Activated CD8-positive, alpha-beta memory T cell treated with anti-CD3 and anti-CD28 coated beads for 36 hours (primary cell): ENCODE results near the gene FHIT. TPM values are rescaled to one million over a fixed set of nuclear protein-coding genes. Genes with fewer than 3 reads are reported as not detected.

Experiments used
- CTCF ChIA-PET: fragments of 350-600 bp; sonication (Branson Sonifier 250); formaldehyde crosslinking; loops from one replicate; lab custom pipeline; 2021; ENCODE audit warnings: antibody characterized with exemption; lab: Charles Lee
- POLR2A ChIA-PET: fragments of 350-600 bp; sonication (Branson Sonifier 250); formaldehyde crosslinking; loops from one replicate; lab custom pipeline; 2021; ENCODE audit warnings: antibody characterized with exemption; lab: Charles Lee
- total RNA-seq, 2 experiments: library from RNA; stranded (reverse); gene quantifications; one replicate each; pipeline ENCODE4 v1.2.3, GENCODE V29; 2021

FHIT gene
- total RNA-seq, 2 experiments from 2014 or later: 5.0 to 5.7 TPM

- POLR2A ChIA-PET: no interaction called here
- CTCF ChIA-PET: no interaction called here
Measured at GRCh38 chr3:59862686-59863085, 1388.6 kb downstream of the FHIT start.

DNA sequence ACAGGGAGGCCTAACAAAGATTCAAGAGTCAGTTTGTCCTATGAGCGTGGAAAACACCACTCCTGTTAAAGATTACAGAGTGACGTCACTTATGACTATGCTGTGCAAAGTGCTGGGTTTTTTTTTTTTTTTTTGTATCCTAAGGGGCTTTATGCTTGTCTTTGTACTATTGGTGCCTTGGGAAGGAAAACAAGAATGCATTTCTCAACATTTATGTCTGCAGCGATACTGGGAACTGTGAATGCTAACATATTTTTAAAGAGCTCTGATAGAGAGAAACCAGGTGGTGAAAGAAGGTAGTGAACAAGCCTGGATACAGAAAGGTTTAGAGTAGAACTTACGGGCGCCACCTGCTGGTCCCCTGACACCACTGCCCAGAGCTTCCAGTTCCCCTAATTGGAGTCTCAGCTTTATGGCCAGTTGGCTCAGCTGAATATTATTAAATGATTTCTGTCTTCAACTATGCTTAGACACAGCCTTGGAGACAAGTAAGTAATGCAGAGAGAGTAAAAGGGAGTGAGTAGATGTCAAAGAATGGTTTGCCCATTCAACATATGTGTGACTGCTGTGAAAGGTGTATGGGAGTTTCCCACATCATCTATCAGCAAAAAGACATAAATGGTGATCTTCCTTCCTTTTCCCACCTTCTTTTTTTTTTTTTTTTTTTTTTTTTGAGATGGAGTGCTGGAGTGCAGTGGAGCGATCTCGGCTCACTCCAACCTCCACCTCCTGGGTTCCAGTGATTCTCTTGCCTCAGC lies 1393.5 kb downstream of the FHIT start:
- POLR2A ChIA-PET: interaction anchor here (0.7 kb wide), 1 partner anchor 81 kb away, joined by 22 read pairs; no protein-coding TSS in a partner anchor

GRCh38 chr3:59856934-59857460 lies 1394.3 kb downstream of the FHIT start:
- POLR2A ChIA-PET: no interaction called here
- CTCF ChIA-PET: interaction anchor here (1.0 to 2.3 kb wide), 9 partner anchors 11 to 645 kb away, joined by 3 to 15 read pairs (median 3); no protein-coding TSS in a partner anchor

More for the DNA sequence above, 1393.5 kb downstream of the FHIT start:
- CTCF ChIA-PET: interaction anchor here (0.6 to 2.3 kb wide), 13 partner anchors 10 to 1006 kb away, joined by 3 to 15 read pairs (median 3); no protein-coding TSS in a partner anchor

DNA sequence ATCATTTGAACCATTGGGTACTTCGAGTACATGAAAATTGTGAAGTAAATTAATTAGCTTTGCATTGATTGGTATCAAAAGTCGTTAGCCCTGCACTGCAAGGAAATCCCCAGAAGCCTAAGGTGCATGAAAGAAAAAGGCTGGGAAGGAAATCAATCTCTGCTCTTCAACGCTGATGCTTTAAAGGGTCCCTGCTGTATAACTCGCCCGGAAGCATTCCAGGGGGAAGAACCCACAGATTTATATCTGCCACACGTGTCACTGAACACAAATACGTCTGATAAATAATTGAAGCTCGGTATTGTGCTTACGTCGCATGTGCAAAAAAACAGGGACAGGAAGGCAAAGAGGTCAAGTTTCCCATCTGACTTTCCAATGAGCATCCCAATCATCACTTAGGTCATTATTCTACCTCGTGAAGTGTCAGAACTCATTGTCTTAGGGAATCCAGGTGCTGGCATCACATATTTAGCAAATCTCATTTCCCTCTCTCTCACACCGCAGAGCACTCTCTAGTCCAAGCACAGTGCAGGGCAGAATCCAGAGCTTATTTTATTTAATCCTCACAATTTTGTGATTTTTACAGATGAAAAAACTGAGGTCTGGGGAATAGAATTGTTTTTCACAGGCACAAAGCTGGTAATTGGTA lies 1397.1 kb downstream of the FHIT start:
- ChIA-PET POLR2A (no interaction called here), CTCF (no interaction called here)

GRCh38 chr3:59850417-59850816 lies 1400.8 kb downstream of the FHIT start:
- CTCF ChIA-PET: no interaction called here
- POLR2A ChIA-PET: no interaction called here

DNA sequence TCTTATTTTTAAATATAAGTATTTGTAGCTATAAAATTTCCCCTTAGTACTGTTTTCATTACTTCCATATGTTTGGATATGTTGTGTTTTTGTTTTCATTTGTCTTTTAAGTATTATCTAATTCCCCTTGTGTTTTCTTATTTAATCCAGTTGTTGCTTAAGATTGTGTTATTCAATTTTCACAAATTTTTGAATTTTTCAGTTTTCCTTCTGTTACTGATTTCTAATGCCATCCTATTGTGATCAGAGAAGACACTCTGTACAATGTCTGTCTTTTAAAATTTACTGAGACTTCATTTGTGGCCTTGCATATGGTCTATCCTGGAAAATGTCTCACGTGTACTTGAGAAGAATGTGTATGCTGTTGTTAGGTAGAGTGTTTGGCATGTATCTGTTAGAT lies 1405.9 kb downstream of the FHIT start:
- CTCF ChIA-PET: interaction anchor here (0.5 kb wide), 1 partner anchor 736 kb away, joined by 3 read pairs; no protein-coding TSS in a partner anchor
- POLR2A ChIA-PET: no interaction called here

DNA sequence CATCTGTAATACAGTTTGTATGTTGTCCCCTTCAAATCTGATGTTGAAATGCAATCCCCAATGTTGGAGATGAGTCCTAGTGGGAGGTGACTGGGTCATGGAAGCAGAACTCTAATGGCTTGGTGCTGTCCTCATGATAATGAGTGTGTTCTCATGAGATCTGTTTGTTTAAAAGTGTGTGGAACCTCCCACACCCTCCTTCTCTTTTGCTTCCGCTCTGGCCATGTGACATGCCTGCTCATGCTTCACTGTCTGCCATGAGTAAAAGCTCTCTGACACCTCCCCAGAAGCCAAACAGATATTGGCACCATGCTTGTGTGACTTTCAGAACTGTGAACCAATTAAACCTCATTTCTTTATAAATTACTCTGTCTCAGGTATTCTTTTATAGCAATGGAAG lies 1407.4 kb downstream of the FHIT start:
- POLR2A ChIA-PET: no interaction called here
- CTCF ChIA-PET: no interaction called here

DNA sequence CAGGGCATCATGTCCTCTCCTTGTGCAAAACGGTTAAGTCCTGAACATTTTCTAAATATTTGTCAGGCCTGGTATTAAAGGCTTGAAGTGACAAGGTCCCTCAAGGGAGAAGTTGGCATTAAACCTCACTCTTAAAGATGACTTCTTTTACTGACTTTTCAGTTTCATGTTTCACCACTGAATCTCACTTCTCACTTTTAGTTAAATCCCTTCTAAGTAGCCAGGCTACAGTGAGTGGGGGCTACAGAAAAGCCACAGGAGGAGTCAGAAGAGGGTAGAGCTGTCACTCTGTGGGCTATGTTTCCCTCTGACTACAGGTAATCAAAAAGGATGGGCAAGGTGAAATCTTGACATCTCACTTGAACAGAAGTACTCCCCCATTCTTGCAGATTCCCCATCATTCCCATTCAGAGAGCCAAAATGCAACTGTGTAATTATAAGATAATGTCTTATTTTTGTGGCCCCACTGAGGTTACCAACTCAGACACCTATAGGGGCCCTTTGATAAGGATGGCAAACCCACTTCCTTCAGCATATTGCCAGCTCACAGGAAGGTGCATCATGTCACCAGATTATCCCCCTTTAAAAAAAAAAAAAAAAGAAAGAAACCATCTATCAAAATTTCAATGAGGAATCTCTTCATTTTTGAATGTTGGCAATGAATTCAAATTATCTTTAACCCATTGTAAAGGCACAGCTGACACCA lies 1411.3 kb downstream of the FHIT start:
- POLR2A ChIA-PET: no interaction called here
- CTCF ChIA-PET: no interaction called here

DNA sequence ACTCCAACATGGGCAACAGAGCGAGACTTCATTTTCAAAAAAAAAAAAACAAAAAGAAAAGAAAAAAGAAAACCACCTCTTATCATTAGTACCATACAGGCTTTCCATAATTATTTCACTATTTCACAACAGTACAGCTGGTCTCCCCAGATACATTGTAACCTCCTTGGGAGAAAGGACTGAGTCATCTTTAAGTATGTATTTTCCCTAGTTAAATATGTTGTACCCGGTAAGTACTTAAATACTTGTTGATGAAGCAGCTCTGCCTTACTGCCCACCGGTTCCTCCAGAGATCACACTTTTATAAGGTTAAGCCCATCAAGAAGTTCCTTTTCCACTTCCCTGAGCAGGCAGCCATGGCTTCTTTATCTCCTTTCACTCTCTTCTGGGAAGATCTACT lies 1412.0 kb downstream of the FHIT start:
- POLR2A ChIA-PET: no interaction called here
- CTCF ChIA-PET: no interaction called here

- ChIA-PET CTCF (no interaction called here), POLR2A (no interaction called here)
Measured at GRCh38 chr3:59836531-59836930, 1414.7 kb downstream of the FHIT start.

DNA sequence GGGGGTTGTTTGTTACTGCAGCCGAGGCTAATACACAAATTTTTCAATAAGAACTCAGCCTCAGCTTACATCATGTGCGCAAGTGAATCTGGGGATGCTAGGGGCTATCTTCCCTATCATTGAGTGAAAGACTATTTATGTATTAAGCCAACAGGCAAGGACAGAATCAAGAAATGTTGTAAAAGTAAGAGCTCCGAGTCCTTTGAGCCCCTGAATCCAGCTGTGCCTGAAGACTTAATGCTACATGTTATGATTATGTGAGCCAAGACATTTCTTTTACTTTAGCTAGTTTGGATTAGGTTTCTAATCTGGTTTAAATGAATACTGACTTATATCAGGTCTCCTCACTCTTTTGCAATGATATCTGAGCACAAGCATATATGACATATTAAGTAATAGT lies 1418.5 kb downstream of the FHIT start:
- ChIA-PET POLR2A (no interaction called here), CTCF (interaction anchor here (0.6 kb wide), 1 partner anchor 47 kb away, joined by 3 read pairs; no protein-coding TSS in a partner anchor)

GRCh38 chr3:59832241-59832640 lies 1419.0 kb downstream of the FHIT start:
- ChIA-PET POLR2A (no interaction called here), CTCF (no interaction called here)

DNA sequence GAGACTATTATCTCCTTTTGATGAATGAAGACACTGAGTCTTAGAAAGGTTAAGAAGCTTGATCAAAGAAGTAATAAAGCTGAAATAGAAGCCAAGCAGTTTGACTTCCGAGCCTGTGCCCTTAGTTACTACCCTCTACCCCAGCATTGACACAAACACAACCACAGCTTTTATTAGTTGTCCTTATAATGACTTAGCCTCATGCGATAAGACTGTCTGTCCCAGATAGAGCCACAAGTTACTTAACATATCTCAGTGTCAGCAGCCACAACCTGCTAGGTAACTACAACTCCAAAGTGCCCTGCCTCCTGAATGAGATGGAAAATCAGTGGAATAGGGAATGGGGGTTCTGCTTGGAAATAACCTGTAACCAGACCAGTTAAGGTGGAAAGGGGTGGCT lies 1419.9 kb downstream of the FHIT start:
- ChIA-PET CTCF (no interaction called here), POLR2A (no interaction called here)

DNA sequence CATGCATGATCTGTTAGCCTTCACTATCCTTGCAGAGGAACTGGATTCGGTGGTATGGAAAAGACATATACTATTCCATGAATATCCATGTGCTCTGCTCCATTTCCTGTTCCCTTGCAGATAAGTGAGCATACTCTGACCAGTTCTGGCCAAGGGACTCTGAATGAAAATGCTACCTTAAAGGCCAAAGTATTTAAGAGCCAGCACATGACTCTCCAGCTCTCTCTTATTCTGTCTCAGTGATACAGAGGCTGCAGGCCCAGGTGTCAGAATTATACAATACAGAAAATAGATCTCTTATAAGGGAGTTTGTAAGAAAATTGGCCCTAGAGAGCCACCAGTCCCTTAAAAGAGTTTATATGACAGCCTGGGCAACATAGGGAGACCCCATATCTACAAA lies 1421.7 kb downstream of the FHIT start:
- ChIA-PET CTCF (no interaction called here), POLR2A (no interaction called here)

- ChIA-PET POLR2A (no interaction called here), CTCF (no interaction called here)
Measured at GRCh38 chr3:59824876-59825275, 1426.4 kb downstream of the FHIT start.

DNA sequence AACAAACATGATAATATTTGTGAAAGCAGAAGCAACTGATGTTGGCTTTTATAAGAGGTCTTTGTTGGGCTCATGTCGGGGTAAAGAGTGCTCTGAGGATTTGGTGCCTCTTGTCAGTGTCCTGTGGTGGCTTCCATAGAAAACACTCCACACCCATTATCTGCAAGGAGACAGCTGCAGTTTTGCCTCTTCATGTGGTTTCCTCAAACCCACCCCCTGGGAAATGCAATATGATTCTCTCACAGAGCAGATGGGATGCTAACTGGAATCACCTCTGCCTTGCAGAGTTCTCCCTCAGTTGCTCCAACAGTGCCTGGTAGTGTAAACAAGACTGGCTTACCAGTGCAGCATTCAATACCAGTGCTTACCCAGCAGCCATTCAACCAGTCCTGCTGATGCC lies 1430.0 kb downstream of the FHIT start:
- ChIA-PET POLR2A (no interaction called here), CTCF (no interaction called here)

- ChIA-PET POLR2A (no interaction called here), CTCF (no interaction called here)
Measured at GRCh38 chr3:59820352-59820934, 1430.8 kb downstream of the FHIT start.

DNA sequence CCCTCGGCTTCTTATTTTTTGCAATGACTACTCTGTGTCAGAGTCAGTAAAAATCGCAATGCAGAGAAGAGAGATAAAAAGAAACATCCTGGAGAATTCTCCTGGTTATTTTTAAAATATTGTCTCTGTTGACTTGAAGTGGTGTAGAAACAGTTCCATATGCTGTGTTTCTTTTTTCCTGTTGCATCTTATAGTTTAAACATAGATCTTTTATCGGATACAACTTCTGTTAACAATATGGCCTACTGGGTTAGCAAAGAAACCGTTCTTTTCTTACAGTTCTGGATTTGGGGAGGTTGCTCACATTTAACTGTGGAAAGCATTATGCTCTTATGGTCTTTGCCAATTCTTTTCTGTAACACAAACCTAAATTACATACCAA lies 1432.3 kb downstream of the FHIT start:
- CTCF ChIA-PET: no interaction called here

More for the DNA sequence above, 1432.3 kb downstream of the FHIT start:
- POLR2A ChIA-PET: no interaction called here
